Psoas muscle (tissue), 8 donors: ENCODE measurements around the gene ZNF766. TPM values are rescaled to one million over a fixed set of nuclear protein-coding genes. Genes with fewer than 3 reads are reported as not detected.
"Not testable (repeated sequence)": the region's sequence is repeated elsewhere in the genome, so short reads cannot be mapped to it uniquely, and the experiment has no call there.

Experiments used
- ATAC-seq, 4 donors: fragments of 200-7000 bp; cut with Tn5 transposase; one replicate each; pipeline ENCODE4 v1.9.1; 2020; ENCODE audit warnings: moderate library complexity in 3 of 4, mild to moderate bottlenecking in 2 of 4
- DNase-seq, 2 donors: peaks; one replicate each; pipeline ENCODE4 v3.0.0-alpha.2; 2020
- H3K27ac ChIP-seq: fragments of 200-600 bp; one replicate; pipeline ENCODE4 v1.8.0; 2022
- H3K27me3 ChIP-seq, 3 donors: fragments of 200-600 bp in 1 of 3; one replicate each; pipeline versions ENCODE4 v1.6.1 to v1.8.0; 2013 to 2022; ENCODE audit warnings: low read length in 2 of 3, mild to moderate bottlenecking in 2 of 3, moderate library complexity in 1 of 3; ENCODE audit not compliant: insufficient read depth in 3 of 3
- H3K36me3 ChIP-seq, 2 donors: fragments of 200-600 bp in 1 of 2; one replicate each; pipeline versions ENCODE4 v1.6.1 to v1.8.0; 2013 to 2022; ENCODE audit warnings: low read depth in 1 of 2, mild to moderate bottlenecking in 1 of 2, moderate library complexity in 1 of 2; ENCODE audit not compliant: insufficient read depth in 1 of 2
- H3K4me1 ChIP-seq: fragments of 200-600 bp; one replicate; pipeline ENCODE4 v1.8.0; 2022
- H3K4me3 ChIP-seq: fragments of 200-600 bp; one replicate; pipeline ENCODE4 v1.8.0; 2022; ENCODE audit warnings: mild to moderate bottlenecking
- H3K9me3 ChIP-seq: fragments of 200-600 bp; one replicate; pipeline ENCODE4 v1.8.0; 2022
- WGBS, 3 donors: extraction: QIAGEN DNeasy Blood & Tissue Kit; methylation state at CpG; one replicate each; pipeline versions ENCODE4 v1.1.6 to v1.1.7; 2013; 5-methylcytosine and 5-hydroxymethylcytosine counted together
- intact Hi-C, 2 donors: fragments of 100-400 bp; cut with DNase I; formaldehyde crosslinking; loops; one replicate each; pipeline versions ENCODE4 v1.11.0 to v1.14.2; 2022
- polyA plus RNA-seq, 3 donors: library from polyadenylated mRNA; stranded (reverse); fragments of 200-250 nt; gene quantifications; one replicate each; pipeline ENCODE4 v1.2.3, GENCODE V29; 2013
- total RNA-seq, 4 donors: library from RNA; stranded (reverse); fragmentation: NEBNext Ultra II Directional in 2 of 4; extraction: Animal tissue kit (Norgen Biotek cat#: 25700) in 2 of 4; gene quantifications; one replicate each; pipeline versions ENCODE4 v1.2.1 to v1.2.4, GENCODE V29; 2021 to 2023
- TF ChIP-seq, protein P1 (sequence below): fragments of 200-600 bp; IDR thresholded peaks from one replicate; pipeline ENCODE4 v1.8.0; 2022; ENCODE audit warnings: antibody characterized with exemption
- donor health status: healthy with polysubstance abuse.
- donor health status: DM: no; HTN: no; CAD: no; lungs with moderate emphysema.
- donor health status: Bipolar disorder and iron deficiency.
- donor health status: healthy.
- donor health status: DM: yes; HTN: yes; CAD: no.
- donor health status: DM: no; HTN: no; CAD: no.
- donor health status: DM: no; HTN: no; CAD: no.
- donor health status: DM: yes; HTN: yes; CAD: no.

The ZNF766 gene
- total and polyA plus RNA-seq, 7 donors: 3.6 to 10.7 (median 7.3) TPM

- peaks cover 0 to 6% of the 10 kb centered on the region in 2 donors for H3K36me3 ChIP-seq
- 48 to 52% (median 49%) methylated on average over 9 of the region's 9 CpGs for WGBS, 3 donors
- H3K4me1 ChIP-seq: no peaks in the 10 kb centered on the region
- H3K27ac ChIP-seq: peak overlapping the region; percentile 75
- TF ChIP-seq, protein P1, sequence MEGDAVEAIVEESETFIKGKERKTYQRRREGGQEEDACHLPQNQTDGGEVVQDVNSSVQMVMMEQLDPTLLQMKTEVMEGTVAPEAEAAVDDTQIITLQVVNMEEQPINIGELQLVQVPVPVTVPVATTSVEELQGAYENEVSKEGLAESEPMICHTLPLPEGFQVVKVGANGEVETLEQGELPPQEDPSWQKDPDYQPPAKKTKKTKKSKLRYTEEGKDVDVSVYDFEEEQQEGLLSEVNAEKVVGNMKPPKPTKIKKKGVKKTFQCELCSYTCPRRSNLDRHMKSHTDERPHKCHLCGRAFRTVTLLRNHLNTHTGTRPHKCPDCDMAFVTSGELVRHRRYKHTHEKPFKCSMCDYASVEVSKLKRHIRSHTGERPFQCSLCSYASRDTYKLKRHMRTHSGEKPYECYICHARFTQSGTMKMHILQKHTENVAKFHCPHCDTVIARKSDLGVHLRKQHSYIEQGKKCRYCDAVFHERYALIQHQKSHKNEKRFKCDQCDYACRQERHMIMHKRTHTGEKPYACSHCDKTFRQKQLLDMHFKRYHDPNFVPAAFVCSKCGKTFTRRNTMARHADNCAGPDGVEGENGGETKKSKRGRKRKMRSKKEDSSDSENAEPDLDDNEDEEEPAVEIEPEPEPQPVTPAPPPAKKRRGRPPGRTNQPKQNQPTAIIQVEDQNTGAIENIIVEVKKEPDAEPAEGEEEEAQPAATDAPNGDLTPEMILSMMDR: no peak
- peaks cover 40% of the 10 kb centered on the region for H3K9me3 ChIP-seq
- intact Hi-C loops: no loop called here
- H3K27me3 ChIP-seq: no peaks in the 10 kb centered on the region
- peak in 3 of 4 donors; percentile 32 to 46 (median 38) for ATAC-seq
- no peak for DNase-seq
- peak overlapping the region; percentile 77 for H3K4me3 ChIP-seq
These were observed 66.4 kb downstream of the ZNF766 start for GRCh38 chr19:52335768-52336116.

GRCh38 chr19:52336117-52336790, 66.9 kb downstream of the ZNF766 start, which contains the start of gene ZNF610:
Gene ZNF610, plus strand, starts transcription at chr19:52336243. Its CDS starts 12,930 bp downstream, at chr19:52349173.
- Histone ChIP-seq H3K4me1 (no peaks in the 10 kb centered on the region), H3K4me3 (peak within 1 kb of the TSS; percentile 77), H3K9me3 (peaks cover 36% of the 10 kb centered on the region), H3K27me3 (no peaks in the 10 kb centered on the region), H3K27ac (peak within 1 kb of the TSS; percentile 75), H3K36me3 (peaks cover 0 to 6% of the 10 kb centered on the region in 2 donors)
- intact Hi-C loops: no loop called here
- ATAC-seq (peak; percentile 99 to 100 (median 100)), DNase-seq (peak; percentile 89 to 92)
- TF ChIP-seq, protein P1: no peak
- WGBS, 3 donors: 0 to 1% (median 0%) methylated on average over 55 of the region's 55 CpGs

DNA sequence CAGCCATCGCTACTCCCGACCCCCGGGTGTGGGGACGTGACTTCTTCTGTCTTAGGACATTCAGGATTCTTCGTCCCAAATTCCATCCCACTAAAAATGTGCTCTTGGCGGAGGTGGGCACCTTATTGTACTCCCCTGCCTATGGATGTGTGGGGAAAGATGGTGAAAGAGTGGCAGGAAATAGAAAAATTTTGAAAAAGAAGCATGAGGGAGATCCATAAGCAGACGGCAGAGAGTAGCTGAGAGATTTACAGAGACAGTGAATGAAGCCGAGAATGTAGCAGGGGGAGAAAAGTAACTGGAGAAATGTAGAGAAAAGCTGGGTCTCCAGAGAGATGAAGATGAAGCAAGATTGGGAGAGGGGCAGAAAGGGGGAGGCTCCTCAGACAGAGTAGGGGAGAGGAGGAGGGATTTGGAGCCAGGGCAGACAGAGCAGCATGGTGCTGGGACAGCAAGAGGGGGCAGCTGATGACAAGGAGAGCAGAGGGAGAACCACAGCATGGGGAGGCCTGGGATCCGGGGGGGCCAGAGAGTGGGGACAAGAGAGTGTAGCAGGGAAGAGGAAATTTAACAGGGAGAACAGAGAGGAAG, 67.5 kb downstream of the ZNF766 start:
- intact Hi-C loops: no loop called here
- TF ChIP-seq, protein P1: no peak
- Histone ChIP-seq H3K9me3 (peaks cover 35% of the 10 kb centered on the region), H3K4me1 (no peaks in the 10 kb centered on the region), H3K36me3 (peaks cover 0 to 6% of the 10 kb centered on the region in 2 donors), H3K27ac (peak overlapping the region; percentile 75), H3K27me3 (no peaks in the 10 kb centered on the region), H3K4me3 (peak overlapping the region; percentile 77)
- 2 to 4% (median 3%) methylated on average over 9 of the region's 9 CpGs for WGBS, 3 donors
- ATAC-seq (no peak), DNase-seq (no peak)

- H3K4me1 ChIP-seq, H3K27me3 ChIP-seq, H3K4me3 ChIP-seq, DNase-seq, H3K36me3 ChIP-seq, H3K27ac ChIP-seq, ATAC-seq: not testable (repeated sequence)
- H3K9me3 ChIP-seq: peaks cover 26% of the 10 kb centered on the region
- intact Hi-C loops: loop anchor here in 1 of 2 donors (2.0 kb wide), 1 partner anchor 64 kb away; no protein-coding TSS in a partner anchor
- 85 to 87% (median 85%) methylated on average over 3 of the region's 3 CpGs for WGBS, 3 donors
These were observed 69.6 kb downstream of the ZNF766 start for GRCh38 chr19:52339022-52339421.

DNA sequence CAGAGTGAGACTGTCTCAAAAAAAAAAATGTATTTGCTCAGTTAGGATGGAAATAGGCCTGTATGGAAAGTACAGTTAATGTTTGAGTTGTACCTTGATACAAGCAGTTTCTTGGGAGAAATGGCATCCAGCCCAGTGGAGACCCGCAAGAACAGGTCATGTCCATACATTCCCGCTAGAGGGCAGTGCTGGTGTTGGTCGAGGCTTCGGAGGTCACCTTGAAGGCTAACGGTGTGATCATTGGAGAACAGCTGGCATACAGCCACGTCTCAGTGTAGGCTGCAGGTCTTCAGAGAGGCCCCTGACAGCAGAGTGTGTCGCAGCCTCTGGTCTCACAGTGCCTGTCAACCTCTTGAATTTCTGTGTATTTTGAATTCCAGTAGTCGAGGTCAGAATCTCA, 74.2 kb downstream of the ZNF766 start:
- Histone ChIP-seq H3K27me3 (no peaks in the 10 kb centered on the region), H3K27ac (no peak overlapping the region), H3K9me3 (peaks cover 12% of the 10 kb centered on the region), H3K4me3 (no peak overlapping the region), H3K36me3 (peaks cover 5 to 11% of the 10 kb centered on the region in 2 donors), H3K4me1 (no peaks in the 10 kb centered on the region)
- ATAC-seq: no peak
- DNase-seq: peak in 1 of 2 donors; percentile 19
- 17 to 18% (median 18%) methylated on average over 8 of the region's 8 CpGs for WGBS, 3 donors
- intact Hi-C loops: no loop called here
- TF ChIP-seq, protein P1: peak; percentile 36
